H9 (cell line): ENCODE data around the gene CPXM2. TPM values are rescaled to one million over a fixed set of nuclear protein-coding genes. Genes with fewer than 3 reads are reported as not detected.

Experiments
- DNase-seq: peaks from one replicate; pipeline ENCODE4 v3.0.0-alpha.2; 2017
- H2AFZ ChIP-seq: one replicate; pipeline ENCODE4 v1.6.1; 2013; ENCODE audit warnings: mild to moderate bottlenecking, low read length, control low read depth, moderate library complexity
- H2AK5ac ChIP-seq: 2 replicates; pipeline ENCODE4 v1.6.1; 2013; ENCODE audit warnings: low read length, control low read depth, mixed read lengths; ENCODE audit not compliant: insufficient read length
- H2BK120ac ChIP-seq: one replicate; pipeline ENCODE4 v1.6.1; 2013; ENCODE audit warnings: low read depth, mild to moderate bottlenecking, low read length, control low read depth, inconsistent platforms; ENCODE audit not compliant: poor library complexity, severe bottlenecking
- H2BK12ac ChIP-seq: 2 replicates; pipeline ENCODE4 v1.6.1; 2013; ENCODE audit warnings: low read length, control low read depth, mixed read lengths, low read depth; ENCODE audit not compliant: insufficient read length
- H2BK15ac ChIP-seq: 2 replicates; pipeline ENCODE4 v1.6.1; 2013; ENCODE audit warnings: low read depth, low read length, control low read depth
- H2BK20ac ChIP-seq: one replicate; pipeline ENCODE4 v1.6.1; 2013; ENCODE audit warnings: low read depth, mild to moderate bottlenecking, low read length, control low read depth, inconsistent platforms; ENCODE audit not compliant: poor library complexity, severe bottlenecking
- H2BK5ac ChIP-seq: 2 replicates; pipeline ENCODE4 v1.6.1; 2013; ENCODE audit warnings: low read length, control low read depth, mixed read lengths; ENCODE audit not compliant: insufficient read length
- H3K14ac ChIP-seq: 2 replicates; pipeline ENCODE4 v1.6.1; 2013; ENCODE audit warnings: low read length, control low read depth; ENCODE audit not compliant: insufficient read depth
- H3K18ac ChIP-seq: 2 replicates; pipeline ENCODE4 v1.6.1; 2013; ENCODE audit warnings: low read depth, mild to moderate bottlenecking, mixed read lengths, low read length, control low read depth; ENCODE audit not compliant: insufficient read length
- H3K23ac ChIP-seq: 2 replicates; pipeline ENCODE4 v1.6.1; 2013; ENCODE audit warnings: low read length, control low read depth, mixed read lengths, low read depth; ENCODE audit not compliant: insufficient read length
- H3K23me2 ChIP-seq: 2 replicates; pipeline ENCODE4 v1.6.1; 2013; ENCODE audit warnings: low read depth, mild to moderate bottlenecking, mixed read lengths, low read length, control low read depth; ENCODE audit not compliant: insufficient read length, poor library complexity, severe bottlenecking
- H3K27ac ChIP-seq: 2 replicates; pipeline ENCODE4 v1.5.1; 2013; ENCODE audit warnings: low read length, control low read depth, mixed read lengths, low read depth; ENCODE audit not compliant: insufficient read length
- H3K27me3 ChIP-seq: 2 replicates; pipeline ENCODE4 v1.6.1; 2013; ENCODE audit warnings: low read length, control low read depth, inconsistent platforms; ENCODE audit not compliant: insufficient read depth
- H3K4ac ChIP-seq: 2 replicates; pipeline ENCODE4 v1.6.1; 2013; ENCODE audit warnings: low read depth, mild to moderate bottlenecking, control low read depth, inconsistent platforms, low read length, moderate library complexity
- H3K4me1 ChIP-seq: 2 replicates; pipeline ENCODE4 v1.6.1; 2013; ENCODE audit warnings: low read length, control low read depth, inconsistent platforms; ENCODE audit not compliant: insufficient read depth
- H3K4me2 ChIP-seq: 2 replicates; pipeline ENCODE4 v1.6.1; 2013; ENCODE audit warnings: low read length, control low read depth, mixed read lengths; ENCODE audit not compliant: insufficient read length, insufficient read depth
- H3K56ac ChIP-seq: 2 replicates; pipeline ENCODE4 v1.6.1; 2013; ENCODE audit warnings: low read depth, mild to moderate bottlenecking, mixed read lengths, low read length, control low read depth; ENCODE audit not compliant: insufficient read length
- H3K79me1 ChIP-seq: 2 replicates; pipeline ENCODE4 v1.6.1; 2013; ENCODE audit warnings: low read depth, mild to moderate bottlenecking, moderate library complexity, low read length, control low read depth, inconsistent platforms; ENCODE audit not compliant: insufficient read depth, poor library complexity, severe bottlenecking
- H3K79me2 ChIP-seq: 2 replicates; pipeline ENCODE4 v1.6.1; 2013; ENCODE audit warnings: low read length, control low read depth, inconsistent platforms; ENCODE audit not compliant: insufficient read depth
- H3K9ac ChIP-seq: 2 replicates; pipeline ENCODE4 v1.6.1; 2013; ENCODE audit warnings: low read length, control low read depth, mixed read lengths; ENCODE audit not compliant: insufficient read length; ENCODE audit errors: extremely low read depth
- H3K9me3 ChIP-seq: one replicate; pipeline ENCODE4 v1.6.1; 2013; ENCODE audit warnings: low read depth, low read length, inconsistent platforms; ENCODE audit not compliant: control insufficient read depth
- H3T11ph ChIP-seq: one replicate; pipeline ENCODE4 v1.6.1; 2013; ENCODE audit warnings: mild to moderate bottlenecking, low read length, control low read depth, inconsistent platforms
- H4K20me1 ChIP-seq: one replicate; pipeline ENCODE4 v1.6.1; 2013; ENCODE audit not compliant: control insufficient read depth, insufficient read length, insufficient read depth
- H4K5ac ChIP-seq: 2 replicates; pipeline ENCODE4 v1.6.1; 2013; ENCODE audit warnings: low read depth, mild to moderate bottlenecking, mixed read lengths, low read length, control low read depth; ENCODE audit not compliant: insufficient read length
- H4K8ac ChIP-seq: replicated peaks from 2 replicates; pipeline ENCODE4 v1.6.1; 2013; ENCODE audit warnings: low read length, control low read depth, mixed read lengths, low read depth; ENCODE audit not compliant: insufficient read length
- H4K91ac ChIP-seq: 2 replicates; pipeline ENCODE4 v1.6.1; 2013; ENCODE audit warnings: low read depth, mild to moderate bottlenecking, moderate library complexity, mixed read lengths, low read length, control low read depth; ENCODE audit not compliant: insufficient read length
- H3K27ac Mint-ChIP-seq, 3 experiments: 2 replicates in 2 of 3; 3 replicates in 1 of 3; pipeline ENCODE4 v1.8.0; 2020 to 2021; ENCODE audit warnings: mixed read lengths in 3 of 3, mild to moderate bottlenecking in 1 of 3, moderate library complexity in 1 of 3
- H3K27me3 Mint-ChIP-seq: 2 replicates; pipeline ENCODE4 v1.8.0; 2021; ENCODE audit warnings: low read depth, mild to moderate bottlenecking, moderate library complexity, mixed read lengths
- H3K36me3 Mint-ChIP-seq, 3 experiments: 2 replicates in 2 of 3; 3 replicates in 1 of 3; pipeline ENCODE4 v1.8.0; 2020 to 2021; ENCODE audit warnings: low read depth in 3 of 3, mixed read lengths in 3 of 3; ENCODE audit not compliant: insufficient read depth in 1 of 3
- H3K4me1 Mint-ChIP-seq, 2 experiments: 2 replicates each; pipeline ENCODE4 v1.8.0; 2020; ENCODE audit warnings: mixed read lengths in 2 of 2
- H3K4me3 Mint-ChIP-seq, 2 experiments: 2 replicates in 1 of 2; 3 replicates in 1 of 2; pipeline ENCODE4 v1.8.0; 2020 to 2021; ENCODE audit warnings: mild to moderate bottlenecking in 2 of 2, mixed read lengths in 2 of 2, moderate library complexity in 1 of 2
- H3K9me3 Mint-ChIP-seq, 2 experiments: 2 replicates in 1 of 2; 3 replicates in 1 of 2; pipeline ENCODE4 v1.8.0; 2020; ENCODE audit warnings: mild to moderate bottlenecking in 2 of 2, mixed read lengths in 2 of 2, moderate library complexity in 1 of 2
- WGBS: extraction: QIAGEN DNeasy Blood & Tissue Kit; methylation state at CpG from one replicate; pipeline ENCODE4 v1.1.7; 2013; ENCODE audit warnings: missing lambda C conversion rate, low lambda C conversion rate, mixed read lengths; ENCODE audit not compliant: insufficient read length; ENCODE audit errors: extremely low coverage; 5-methylcytosine and 5-hydroxymethylcytosine counted together
- total RNA-seq: library from RNA; stranded (reverse); gene quantifications from 2 replicates; pipeline ENCODE4 v1.2.1, GENCODE V29; 2021
- TF ChIP-seq, protein P1 (sequence below): fragments of 200-600 bp; sonication (generic); conservative IDR thresholded peaks from 3 replicates; pipeline ENCODE4 v1.8.0; 2021; ENCODE audit warnings: antibody characterized with exemption, mild to moderate bottlenecking

Gene CPXM2
- total RNA-seq, 1 experiment from 2014 or later = 1.7 TPM

DNA sequence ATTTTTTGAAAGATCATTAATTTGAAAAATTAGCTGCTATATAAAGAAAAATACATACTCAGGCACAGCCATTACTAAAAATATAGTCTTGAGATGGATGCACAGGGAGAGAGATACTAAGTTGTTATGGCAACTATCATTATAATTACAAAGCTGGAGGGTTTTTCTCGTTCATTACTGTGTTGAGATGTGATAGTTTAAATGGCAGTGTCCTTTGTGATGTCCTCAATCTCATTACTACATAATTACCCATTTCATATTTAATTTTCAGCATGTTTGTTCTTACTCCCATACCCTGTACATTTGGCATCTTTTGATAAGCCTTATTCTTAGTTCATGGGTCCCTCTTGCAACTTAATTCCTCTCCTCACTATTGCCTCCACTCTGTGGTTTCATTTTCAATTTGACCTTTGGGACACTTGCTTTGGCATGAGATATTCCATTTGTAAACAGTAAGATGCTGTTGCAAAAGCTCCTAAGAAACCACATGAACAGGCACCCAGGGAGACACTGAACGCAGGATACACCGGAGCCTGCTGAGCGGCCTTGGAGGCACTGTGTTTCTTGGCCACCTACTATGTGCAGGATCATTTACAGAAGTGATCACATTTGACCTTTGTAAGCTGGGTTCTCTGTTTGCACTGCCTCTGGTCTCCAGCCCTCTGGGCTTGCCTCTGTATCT is 4.8 kb upstream of the CPXM2 start:
- H3K79me2 ChIP-seq = no peaks in the 10 kb centered on the region
- no peak overlapping the region for H2BK20ac ChIP-seq
- no peak overlapping the region for H3K56ac ChIP-seq
- H3K4me2 ChIP-seq = no peak overlapping the region
- H2BK5ac ChIP-seq = no peak overlapping the region
- H3K9me3 ChIP-seq = no peaks in the 10 kb centered on the region
- TF ChIP-seq, protein P1, sequence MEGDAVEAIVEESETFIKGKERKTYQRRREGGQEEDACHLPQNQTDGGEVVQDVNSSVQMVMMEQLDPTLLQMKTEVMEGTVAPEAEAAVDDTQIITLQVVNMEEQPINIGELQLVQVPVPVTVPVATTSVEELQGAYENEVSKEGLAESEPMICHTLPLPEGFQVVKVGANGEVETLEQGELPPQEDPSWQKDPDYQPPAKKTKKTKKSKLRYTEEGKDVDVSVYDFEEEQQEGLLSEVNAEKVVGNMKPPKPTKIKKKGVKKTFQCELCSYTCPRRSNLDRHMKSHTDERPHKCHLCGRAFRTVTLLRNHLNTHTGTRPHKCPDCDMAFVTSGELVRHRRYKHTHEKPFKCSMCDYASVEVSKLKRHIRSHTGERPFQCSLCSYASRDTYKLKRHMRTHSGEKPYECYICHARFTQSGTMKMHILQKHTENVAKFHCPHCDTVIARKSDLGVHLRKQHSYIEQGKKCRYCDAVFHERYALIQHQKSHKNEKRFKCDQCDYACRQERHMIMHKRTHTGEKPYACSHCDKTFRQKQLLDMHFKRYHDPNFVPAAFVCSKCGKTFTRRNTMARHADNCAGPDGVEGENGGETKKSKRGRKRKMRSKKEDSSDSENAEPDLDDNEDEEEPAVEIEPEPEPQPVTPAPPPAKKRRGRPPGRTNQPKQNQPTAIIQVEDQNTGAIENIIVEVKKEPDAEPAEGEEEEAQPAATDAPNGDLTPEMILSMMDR = no peak
- no peaks in the 10 kb centered on the region; the same call in 1 of the 2 replicates for H3K27me3 ChIP-seq
- Mint-ChIP-seq H3K9me3 (peaks cover 12 to 21% of the 10 kb centered on the region in 2 experiments), H3K4me1 (peaks cover 4 to 10% of the 10 kb centered on the region in 2 experiments), H3K27me3 (peaks cover 28% of the 10 kb centered on the region), H3K36me3 (peaks cover 3 to 19% (median 6%) of the 10 kb centered on the region in 3 experiments; a peak in 5 of 7 replicates), H3K27ac (no peak overlapping the region), H3K4me3 (no peak overlapping the region)
- no peak overlapping the region for H3K27ac ChIP-seq
- no peak overlapping the region for H2AK5ac ChIP-seq
- H2BK120ac ChIP-seq = no peak overlapping the region
- H3K23ac ChIP-seq = no peak overlapping the region
- H2AFZ ChIP-seq = no peak overlapping the region
- no peak overlapping the region for H4K91ac ChIP-seq
- H4K20me1 ChIP-seq = no peaks in the 10 kb centered on the region
- no CpG with 5 or more reads among the region's 4 CpGs for WGBS
- H2BK15ac ChIP-seq = no peak overlapping the region
- H3K18ac ChIP-seq = no peak overlapping the region
- no peak for DNase-seq
- peaks cover 2% of the 10 kb centered on the region for H3K23me2 ChIP-seq
- no peak overlapping the region for H3K9ac ChIP-seq
- H3K4me1 ChIP-seq = no peaks in the 10 kb centered on the region
- no peaks in the 10 kb centered on the region for H3K79me1 ChIP-seq
- no peak overlapping the region for H4K5ac ChIP-seq
- H2BK12ac ChIP-seq = no peak overlapping the region
- H4K8ac ChIP-seq = no peak overlapping the region
- H3K4ac ChIP-seq = no peak overlapping the region
- H3T11ph ChIP-seq = no peak overlapping the region
- no peak overlapping the region for H3K14ac ChIP-seq
